Measurements from ENCODE around the gene SLC25A2.

DNA sequence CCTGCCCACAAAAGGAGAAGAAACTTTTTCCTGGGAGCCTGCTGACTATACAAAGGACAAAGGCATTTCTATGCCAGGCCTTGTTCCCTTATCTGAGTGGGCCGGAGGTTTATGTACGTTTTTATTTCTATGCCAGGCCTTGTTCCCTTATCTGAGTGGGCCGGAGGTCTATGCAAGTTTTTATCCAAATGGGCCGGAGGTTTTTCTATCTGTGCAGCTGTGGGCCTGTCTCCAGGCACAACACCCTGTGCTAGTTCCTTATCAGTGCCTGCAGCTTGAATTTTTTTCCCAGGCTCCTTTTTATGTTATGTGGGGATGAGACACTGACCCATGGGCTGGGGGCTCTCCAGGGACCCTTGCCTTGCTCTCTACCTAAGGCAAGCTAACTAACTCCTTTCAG, 5.5 kb downstream of the SLC25A2 start:
- TF ChIP-seq, protein P1, sequence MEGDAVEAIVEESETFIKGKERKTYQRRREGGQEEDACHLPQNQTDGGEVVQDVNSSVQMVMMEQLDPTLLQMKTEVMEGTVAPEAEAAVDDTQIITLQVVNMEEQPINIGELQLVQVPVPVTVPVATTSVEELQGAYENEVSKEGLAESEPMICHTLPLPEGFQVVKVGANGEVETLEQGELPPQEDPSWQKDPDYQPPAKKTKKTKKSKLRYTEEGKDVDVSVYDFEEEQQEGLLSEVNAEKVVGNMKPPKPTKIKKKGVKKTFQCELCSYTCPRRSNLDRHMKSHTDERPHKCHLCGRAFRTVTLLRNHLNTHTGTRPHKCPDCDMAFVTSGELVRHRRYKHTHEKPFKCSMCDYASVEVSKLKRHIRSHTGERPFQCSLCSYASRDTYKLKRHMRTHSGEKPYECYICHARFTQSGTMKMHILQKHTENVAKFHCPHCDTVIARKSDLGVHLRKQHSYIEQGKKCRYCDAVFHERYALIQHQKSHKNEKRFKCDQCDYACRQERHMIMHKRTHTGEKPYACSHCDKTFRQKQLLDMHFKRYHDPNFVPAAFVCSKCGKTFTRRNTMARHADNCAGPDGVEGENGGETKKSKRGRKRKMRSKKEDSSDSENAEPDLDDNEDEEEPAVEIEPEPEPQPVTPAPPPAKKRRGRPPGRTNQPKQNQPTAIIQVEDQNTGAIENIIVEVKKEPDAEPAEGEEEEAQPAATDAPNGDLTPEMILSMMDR (conservative IDR thresholded peaks at IDR 0.05 in 1 of 2, IDR thresholded peaks at IDR 0.05 in 1 of 2; ENCODE audit: low read depth in 1 of 2, low read length in 2 of 2), result no peak
- TF ChIP-seq EZH2 (IDR thresholded peaks at IDR 0.05; ENCODE audit: low read length, missing control alignments), result no peak
